HepG2 (cell line): ENCODE data around the gene CD36. TPM values are rescaled to one million over a fixed set of nuclear protein-coding genes. Genes with fewer than 3 reads are reported as not detected.

ENCODE experiments used
- ATAC-seq: fragments of 200-7000 bp; cut with Tn5 transposase; 3 replicates; pipeline ENCODE4 v1.9.1; 2020; ENCODE audit warnings: mild to moderate bottlenecking, moderate library complexity
- BruUV-seq: library from RNA; stranded (reverse); fragments of 400-500 nt; replicated peaks from 2 replicates; lab custom pipeline; 2021; lab: Mats Ljungman, UMichigan
- CTCF ChIA-PET: fragments of 300-600 bp; formaldehyde crosslinking; extraction: SDS; loops from one replicate; lab custom pipeline; 2021; ENCODE audit warnings: low total read pairs, inconsistent platforms, low intra/inter-chr PET ratio; lab: Yijun Ruan, JAX
- POLR2A ChIA-PET: fragments of 350-600 bp; sonication (Branson Sonifier 250); formaldehyde crosslinking; loops from one replicate; lab custom pipeline; 2020; ENCODE audit warnings: antibody characterized with exemption, inconsistent platforms; lab: Yijun Ruan, JAX
- DNase-seq: peaks from one replicate; pipeline ENCODE4 v3.0.0-alpha.2; 2015; ENCODE audit warnings: low spot score
- FAIRE-seq: peaks from 3 replicates; lab custom pipeline; 2011; peaks lifted over from hg19 to GRCh38; lab: Jason Lieb, UNC
- H2AFZ ChIP-seq: one replicate; pipeline ENCODE4 v1.6.1; 2011; ENCODE audit warnings: low read length, inconsistent platforms
- H3K27ac ChIP-seq: fragments of 300-600 bp; 3 replicates; pipeline ENCODE4 v1.8.0; 2011; ENCODE audit warnings: mixed run types, mild to moderate bottlenecking, mixed read lengths, low read length, inconsistent platforms; ENCODE audit not compliant: insufficient read depth; ENCODE audit errors: extremely low read length
- H3K27me3 ChIP-seq, 2 experiments: fragments of 200-600 bp in 1 of 2; 2 replicates in 1 of 2; 3 replicates in 1 of 2; pipeline versions ENCODE4 v1.6.0 to v1.8.0; 2011; ENCODE audit warnings: low read length in 2 of 2, mild to moderate bottlenecking in 2 of 2, moderate library complexity in 2 of 2, inconsistent platforms in 1 of 2; ENCODE audit not compliant: insufficient read depth in 2 of 2, control insufficient read depth in 1 of 2
- H3K36me3 ChIP-seq, 2 experiments: fragments of 200-600 bp in 1 of 2; replicated peaks in 1 of 2; 2 replicates in 1 of 2; 3 replicates in 1 of 2; pipeline versions ENCODE4 v1.5.1 to v1.8.0; 2011; ENCODE audit warnings: low read length in 2 of 2, inconsistent platforms in 1 of 2; ENCODE audit not compliant: insufficient read depth in 2 of 2, control insufficient read depth in 1 of 2
- H3K4me1 ChIP-seq: 2 replicates; pipeline ENCODE4 v1.5.1; 2012; ENCODE audit warnings: low read length, inconsistent platforms; ENCODE audit not compliant: insufficient read depth
- H3K4me2 ChIP-seq: 2 replicates; pipeline ENCODE4 v1.6.0; 2011; ENCODE audit warnings: low read depth, low read length, inconsistent platforms
- H3K4me3 ChIP-seq, 3 experiments: fragments of 200-600 bp in 1 of 3; sonication (generic), shearing (Covaris generic) in 1 of 3; replicated peaks in 1 of 3; 2 replicates each; pipeline ENCODE4 v1.5.1; 2011 to 2016; ENCODE audit warnings: low read length in 3 of 3, inconsistent platforms in 2 of 3, low read depth in 2 of 3, mild to moderate bottlenecking in 2 of 3, control low read depth in 1 of 3, mixed read lengths in 1 of 3; ENCODE audit not compliant: insufficient read depth in 1 of 3
- H3K79me2 ChIP-seq: one replicate; pipeline ENCODE4 v1.6.1; 2011; ENCODE audit warnings: low read length, inconsistent platforms; ENCODE audit not compliant: insufficient read depth
- H3K9ac ChIP-seq: 2 replicates; pipeline ENCODE4 v1.6.0; 2011; ENCODE audit warnings: mild to moderate bottlenecking, low read depth, low read length, inconsistent platforms; ENCODE audit not compliant: insufficient read depth
- H3K9me3 ChIP-seq: 2 replicates; pipeline ENCODE4 v1.5.1; 2012; ENCODE audit warnings: mild to moderate bottlenecking, low read length
- H4K20me1 ChIP-seq: 2 replicates; pipeline ENCODE4 v1.6.0; 2011; ENCODE audit warnings: inconsistent platforms, mild to moderate bottlenecking, low read length, moderate library complexity; ENCODE audit not compliant: insufficient read depth
- GLMP ChIP-seq: sonication (generic); formaldehyde crosslinking; IDR thresholded peaks from 2 replicates; pipeline ENCODE4 v1.9.0; 2021; ENCODE audit warnings: missing genetic modification reagents, mild to moderate bottlenecking, borderline replicate concordance
- GPN1 ChIP-seq: sonication (generic); formaldehyde crosslinking; IDR thresholded peaks from 2 replicates; pipeline ENCODE4 v1.5.1; 2020; ENCODE audit warnings: missing genetic modification reagents, borderline replicate concordance
- GTF2F1 ChIP-seq: fragments of 150-350 bp; IDR thresholded peaks from 2 replicates; pipeline ENCODE4 v1.6.1; 2014; ENCODE audit warnings: low read length
- JUNB ChIP-seq: sonication (generic); formaldehyde crosslinking; IDR thresholded peaks from 2 replicates; pipeline ENCODE4 v1.8.0; 2022; ENCODE audit warnings: missing genetic modification reagents, mild to moderate bottlenecking, borderline replicate concordance
- NONO ChIP-seq, 2 experiments: fragments of 450-650 bp in 1 of 2; sonication (generic) in 1 of 2; formaldehyde crosslinking in 1 of 2; IDR thresholded peaks in 1 of 2; conservative IDR thresholded peaks in 1 of 2; 2 replicates each; pipeline versions ENCODE4 v1.6.1 to v1.8.0; 2017 to 2022; ENCODE audit warnings: mild to moderate bottlenecking in 1 of 2, missing genetic modification reagents in 1 of 2, moderate library complexity in 1 of 2
- RFXAP ChIP-seq: sonication (generic); formaldehyde crosslinking; IDR thresholded peaks from 2 replicates; pipeline ENCODE4 v1.4.0; 2020; ENCODE audit warnings: missing genetic modification reagents, borderline replicate concordance
- SIX1 ChIP-seq: sonication (generic); formaldehyde crosslinking; IDR thresholded peaks from 2 replicates; pipeline ENCODE4 v1.4.0; 2020; ENCODE audit warnings: missing genetic modification reagents, borderline replicate concordance
- TBL1XR1 ChIP-seq: fragments of 150-350 bp; IDR thresholded peaks from 2 replicates; pipeline ENCODE4 v1.6.1; 2014; ENCODE audit warnings: borderline replicate concordance, low read length; ENCODE audit not compliant: partially characterized antibody
- TRIM24 ChIP-seq: sonication (generic); formaldehyde crosslinking; IDR thresholded peaks from 2 replicates; pipeline ENCODE4 v1.8.0; 2022; ENCODE audit warnings: mild to moderate bottlenecking, missing genetic modification reagents
- ZFP36 ChIP-seq: fragments of 150-350 bp; IDR thresholded peaks from 2 replicates; pipeline ENCODE4 v1.6.1; 2018; ENCODE audit warnings: borderline replicate concordance, low read length, low read depth; ENCODE audit not compliant: partially characterized antibody
- ZIK1 ChIP-seq: sonication (generic); formaldehyde crosslinking; IDR thresholded peaks from 2 replicates; pipeline ENCODE4 v1.5.0; 2020; ENCODE audit warnings: mild to moderate bottlenecking, low read depth, missing genetic modification reagents, borderline replicate concordance
- ZNF510 ChIP-seq: sonication (generic); formaldehyde crosslinking; IDR thresholded peaks from 2 replicates; pipeline ENCODE4 v1.4.0; 2020; ENCODE audit warnings: low read depth, mild to moderate bottlenecking, missing genetic modification reagents
- ZNF552 ChIP-seq: sonication (generic); formaldehyde crosslinking; IDR thresholded peaks from 2 replicates; pipeline ENCODE4 v1.9.0; 2022; ENCODE audit warnings: missing genetic modification reagents, mild to moderate bottlenecking, borderline replicate concordance
- ZNF616 ChIP-seq: sonication (generic); formaldehyde crosslinking; IDR thresholded peaks from 2 replicates; pipeline ENCODE4 v1.5.0; 2020; ENCODE audit warnings: low read depth, mild to moderate bottlenecking, missing genetic modification reagents
- ZNF816 ChIP-seq: sonication (generic); formaldehyde crosslinking; IDR thresholded peaks from 2 replicates; pipeline ENCODE4 v1.8.0; 2022; ENCODE audit warnings: missing genetic modification reagents, mild to moderate bottlenecking, borderline replicate concordance
- WGBS: methylation state at CpG from one replicate; pipeline ENCODE4 v1.1.6; 2017; ENCODE audit warnings: low lambda C conversion rate; 5-methylcytosine and 5-hydroxymethylcytosine counted together
- in situ Hi-C: cut with HindIII; loops from 2 replicates; pipeline ENCODE4 v1.10.0; 2017; ENCODE audit warnings: low pct_unique_long_range_greater_than_20kb; ENCODE audit not compliant: extremely low pct_ligation_motif_present
- intact Hi-C: fragments of 100-400 bp; cut with micrococcal nuclease; formaldehyde crosslinking; loops from one replicate; pipeline ENCODE4 v1.10.0; 2022; ENCODE audit not compliant: unreplicated experiment
- polyA plus RNA-seq, 8 experiments: library from polyadenylated mRNA; depleted of rRNA in 3 of 8; stranded (reverse) in 7 of 8; unstranded in 1 of 8; fragments of >200 nt; fragmentation: Illumina TruSeq in 4 of 8; extraction: Trizol in 4 of 8; gene quantifications; 2 replicates each; pipeline versions ENCODE4 v1.2.1 to v1.2.3, GENCODE V29; 2011 to 2016; ENCODE audit warnings: low read depth in 4 of 8, missing spikeins in 1 of 8, mixed read lengths in 1 of 8; ENCODE audit not compliant: insufficient read depth in 1 of 8
- total RNA-seq, 5 experiments: library from RNA; depleted of rRNA; stranded (reverse); fragments of >200 nt; fragmentation: Illumina TruSeq; extraction: Trizol; gene quantifications; 2 replicates each; pipeline ENCODE4 v1.2.3, GENCODE V29; 2016; ENCODE audit warnings: low read depth in 1 of 5
- TF ChIP-seq, protein P1 (sequence below): sonication (generic); formaldehyde crosslinking; IDR thresholded peaks from 2 replicates; pipeline ENCODE4 v1.9.0; 2021; ENCODE audit warnings: mild to moderate bottlenecking, missing genetic modification reagents

Gene CD36
- total and polyA plus RNA-seq, 2 of the 13 experiments (the other 11 are each of a cell fraction or from before 2014, with no cell fraction given) = 2.8 to 4.8 TPM

GRCh38 chr7:80699721-80700256 lies 61.3 kb downstream of the CD36 start:
- ChIA-PET POLR2A (no interaction called here), CTCF (interaction anchor here (1.3 to 3.5 kb wide), 3 partner anchors 557 to 770 kb away, joined by 3 to 23 read pairs (median 22); no protein-coding TSS in a partner anchor)
- peaks cover 0 to 2% of the 10 kb centered on the region in 2 experiments; a peak in 1 of 5 replicates for H3K27me3 ChIP-seq
- H2AFZ ChIP-seq = no peak overlapping the region
- no TSS peak for BruUV-seq
- no peak overlapping the region for H3K9ac ChIP-seq
- H3K27ac ChIP-seq = no peak overlapping the region
- TF ChIP-seq GLMP (CRISPR knock-in tag) (no peak), NONO (IDR thresholded peaks at IDR 0.05) (no peak), NONO (CRISPR knock-in tag; conservative IDR thresholded peaks at IDR 0.05) (no peak), JUNB (no peak), ZNF616 (CRISPR knock-in tag) (no peak), SIX1 (CRISPR knock-in tag) (no peak), GPN1 (no peak), TRIM24 (CRISPR knock-in tag) (no peak), ZFP36 (no peak), ZNF510 (CRISPR knock-in tag) (no peak), ZNF552 (no peak), GTF2F1 (no peak), ZNF816 (CRISPR knock-in tag) (no peak), ZIK1 (CRISPR knock-in tag) (no peak), RFXAP (CRISPR knock-in tag) (no peak), TBL1XR1 (no peak)
- TF ChIP-seq, protein P1, sequence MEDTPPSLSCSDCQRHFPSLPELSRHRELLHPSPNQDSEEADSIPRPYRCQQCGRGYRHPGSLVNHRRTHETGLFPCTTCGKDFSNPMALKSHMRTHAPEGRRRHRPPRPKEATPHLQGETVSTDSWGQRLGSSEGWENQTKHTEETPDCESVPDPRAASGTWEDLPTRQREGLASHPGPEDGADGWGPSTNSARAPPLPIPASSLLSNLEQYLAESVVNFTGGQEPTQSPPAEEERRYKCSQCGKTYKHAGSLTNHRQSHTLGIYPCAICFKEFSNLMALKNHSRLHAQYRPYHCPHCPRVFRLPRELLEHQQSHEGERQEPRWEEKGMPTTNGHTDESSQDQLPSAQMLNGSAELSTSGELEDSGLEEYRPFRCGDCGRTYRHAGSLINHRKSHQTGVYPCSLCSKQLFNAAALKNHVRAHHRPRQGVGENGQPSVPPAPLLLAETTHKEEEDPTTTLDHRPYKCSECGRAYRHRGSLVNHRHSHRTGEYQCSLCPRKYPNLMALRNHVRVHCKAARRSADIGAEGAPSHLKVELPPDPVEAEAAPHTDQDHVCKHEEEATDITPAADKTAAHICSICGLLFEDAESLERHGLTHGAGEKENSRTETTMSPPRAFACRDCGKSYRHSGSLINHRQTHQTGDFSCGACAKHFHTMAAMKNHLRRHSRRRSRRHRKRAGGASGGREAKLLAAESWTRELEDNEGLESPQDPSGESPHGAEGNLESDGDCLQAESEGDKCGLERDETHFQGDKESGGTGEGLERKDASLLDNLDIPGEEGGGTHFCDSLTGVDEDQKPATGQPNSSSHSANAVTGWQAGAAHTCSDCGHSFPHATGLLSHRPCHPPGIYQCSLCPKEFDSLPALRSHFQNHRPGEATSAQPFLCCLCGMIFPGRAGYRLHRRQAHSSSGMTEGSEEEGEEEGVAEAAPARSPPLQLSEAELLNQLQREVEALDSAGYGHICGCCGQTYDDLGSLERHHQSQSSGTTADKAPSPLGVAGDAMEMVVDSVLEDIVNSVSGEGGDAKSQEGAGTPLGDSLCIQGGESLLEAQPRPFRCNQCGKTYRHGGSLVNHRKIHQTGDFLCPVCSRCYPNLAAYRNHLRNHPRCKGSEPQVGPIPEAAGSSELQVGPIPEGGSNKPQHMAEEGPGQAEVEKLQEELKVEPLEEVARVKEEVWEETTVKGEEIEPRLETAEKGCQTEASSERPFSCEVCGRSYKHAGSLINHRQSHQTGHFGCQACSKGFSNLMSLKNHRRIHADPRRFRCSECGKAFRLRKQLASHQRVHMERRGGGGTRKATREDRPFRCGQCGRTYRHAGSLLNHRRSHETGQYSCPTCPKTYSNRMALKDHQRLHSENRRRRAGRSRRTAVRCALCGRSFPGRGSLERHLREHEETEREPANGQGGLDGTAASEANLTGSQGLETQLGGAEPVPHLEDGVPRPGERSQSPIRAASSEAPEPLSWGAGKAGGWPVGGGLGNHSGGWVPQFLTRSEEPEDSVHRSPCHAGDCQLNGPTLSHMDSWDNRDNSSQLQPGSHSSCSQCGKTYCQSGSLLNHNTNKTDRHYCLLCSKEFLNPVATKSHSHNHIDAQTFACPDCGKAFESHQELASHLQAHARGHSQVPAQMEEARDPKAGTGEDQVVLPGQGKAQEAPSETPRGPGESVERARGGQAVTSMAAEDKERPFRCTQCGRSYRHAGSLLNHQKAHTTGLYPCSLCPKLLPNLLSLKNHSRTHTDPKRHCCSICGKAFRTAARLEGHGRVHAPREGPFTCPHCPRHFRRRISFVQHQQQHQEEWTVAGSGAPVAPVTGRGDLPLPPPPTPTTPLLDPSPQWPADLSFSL (CRISPR knock-in tag) = no peak
- intact Hi-C loops (loop anchor here (1.0 kb wide), 4 partner anchors 220 to 771 kb away; partner anchors contain the start of gene SEMA3C), in situ Hi-C loops (loop anchor here (5.0 to 10.0 kb wide), 2 partner anchors 555 to 748 kb away; no protein-coding TSS in a partner anchor)
- no peak overlapping the region for H3K4me2 ChIP-seq
- no peaks in the 10 kb centered on the region for H3K9me3 ChIP-seq
- H3K79me2 ChIP-seq = no peaks in the 10 kb centered on the region
- H3K4me3 ChIP-seq = no peak overlapping the region
- H4K20me1 ChIP-seq = no peaks in the 10 kb centered on the region
- 28% methylated on average over 4 of the region's 4 CpGs for WGBS
- FAIRE-seq = no peak
- no peak for ATAC-seq
- DNase-seq = no peak
- H3K36me3 ChIP-seq = no peaks in the 10 kb centered on the region
- H3K4me1 ChIP-seq = no peaks in the 10 kb centered on the region
